GM18526 (cell line): ENCODE data around the gene POTEB2.
"Not testable (repeated sequence)": the region's sequence is repeated elsewhere in the genome, so short reads cannot be mapped to it uniquely, and the experiment has no call there.

ENCODE experiments used
- POLR2A ChIP-seq: IDR thresholded peaks from 3 replicates; pipeline ENCODE4 v1.6.1; 2011; ENCODE audit not compliant: insufficient read length; ENCODE audit errors: extremely low read depth

The POTEB2 gene

DNA sequence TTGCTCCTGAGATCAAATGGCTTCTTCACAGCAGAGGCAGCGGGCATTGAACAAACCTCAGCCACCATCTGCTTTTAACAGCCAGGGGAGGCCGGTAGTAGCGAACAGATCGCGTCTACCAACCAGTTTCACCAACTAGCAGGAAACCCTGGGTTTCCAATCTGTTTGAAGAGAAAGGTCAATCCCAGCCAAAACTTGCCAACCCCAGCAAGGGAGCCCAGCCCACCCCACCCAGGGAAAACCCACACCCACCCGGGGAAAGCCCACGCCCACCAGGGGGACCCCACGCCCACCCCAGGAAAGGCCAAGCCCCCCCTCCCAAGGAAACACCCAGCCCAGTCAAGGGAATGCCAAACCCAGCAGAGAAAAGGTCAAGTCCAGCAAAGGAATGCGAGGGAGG lies at the start of gene POTEB2:
POTEB2 (minus strand) TSS at position 101 of the 400 bp plus-strand sequence; CDS start at position 68, 33 bp downstream.
- TF ChIP-seq POLR2A = not testable (repeated sequence)
